Neuron (in vitro differentiated cells): ENCODE measurements around the gene EDEM1.

Experiments
- H2AFZ ChIP-seq: one replicate; pipeline ENCODE4 v1.6.1; 2013; ENCODE audit warnings: low read depth, mild to moderate bottlenecking, inconsistent platforms, low read length, moderate library complexity
- H3K27me3 ChIP-seq: one replicate; pipeline ENCODE4 v1.6.1; 2013; ENCODE audit warnings: low read length; ENCODE audit not compliant: insufficient read depth
- H3K36me3 ChIP-seq: one replicate; pipeline ENCODE4 v1.6.1; 2013; ENCODE audit warnings: low read length; ENCODE audit not compliant: insufficient read depth
- H3K4me1 ChIP-seq: one replicate; pipeline ENCODE4 v1.6.1; 2013; ENCODE audit warnings: low read length; ENCODE audit not compliant: insufficient read depth
- H3K4me3 ChIP-seq: 2 replicates; pipeline ENCODE4 v1.5.1; 2013; ENCODE audit warnings: mild to moderate bottlenecking, low read length, moderate library complexity
- H3K9me3 ChIP-seq: one replicate; pipeline ENCODE4 v1.6.1; 2013; ENCODE audit warnings: low read length

Gene EDEM1

GRCh38 chr3:5185093-5185673 is 2.3 kb upstream of the EDEM1 start:
- no peak overlapping the region for H2AFZ ChIP-seq
- no peak overlapping the region for H3K4me3 ChIP-seq
- peaks cover 10% of the 10 kb centered on the region for H3K36me3 ChIP-seq
- no peaks in the 10 kb centered on the region for H3K27me3 ChIP-seq
- H3K4me1 ChIP-seq, result peaks cover 13% of the 10 kb centered on the region
- H3K9me3 ChIP-seq, result no peaks in the 10 kb centered on the region

DNA sequence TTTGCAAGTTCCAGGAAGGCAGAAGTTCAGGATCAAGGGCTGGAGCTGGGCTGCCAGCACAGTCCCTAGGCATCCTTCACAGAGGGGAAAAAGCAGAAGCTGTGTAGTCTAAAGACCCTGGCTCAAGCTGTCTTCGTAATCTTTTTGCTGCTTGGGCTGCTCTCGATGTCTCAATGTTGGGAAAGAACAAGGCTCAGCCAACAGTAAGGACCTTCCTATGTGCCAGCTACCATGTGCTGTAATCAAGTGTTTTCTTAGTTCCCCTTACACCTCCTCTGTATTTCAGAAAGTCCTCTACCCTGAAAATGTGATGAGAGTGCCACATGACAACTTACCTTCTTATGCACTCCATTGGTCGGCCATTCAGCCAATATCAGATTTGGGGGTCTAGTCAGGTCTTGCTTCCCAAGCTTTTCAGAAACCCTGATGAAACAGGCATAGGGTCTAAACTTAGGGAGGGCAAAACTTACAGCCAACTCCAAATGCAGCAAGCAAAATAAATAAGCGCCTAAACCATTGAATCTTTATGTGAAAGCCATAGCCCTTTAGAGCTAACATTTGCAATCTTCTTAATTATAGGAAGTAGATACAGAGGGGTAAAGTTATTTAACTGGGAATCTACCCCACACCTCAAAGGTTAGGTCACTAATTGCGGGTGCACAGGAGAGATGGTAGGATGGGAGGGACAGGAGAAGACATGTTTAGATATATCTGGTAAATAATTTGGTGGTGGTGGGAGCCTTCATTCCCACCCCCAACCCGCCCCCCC is 1.2 kb upstream of the EDEM1 start:
- H3K9me3 ChIP-seq, result no peaks in the 10 kb centered on the region
- H3K4me3 ChIP-seq, result peak overlapping the region; percentile 64
- peaks cover 16% of the 10 kb centered on the region for H3K4me1 ChIP-seq
- peaks cover under 1% of the 10 kb centered on the region for H3K36me3 ChIP-seq
- H3K27me3 ChIP-seq, result no peaks in the 10 kb centered on the region
- no peak overlapping the region for H2AFZ ChIP-seq

DNA sequence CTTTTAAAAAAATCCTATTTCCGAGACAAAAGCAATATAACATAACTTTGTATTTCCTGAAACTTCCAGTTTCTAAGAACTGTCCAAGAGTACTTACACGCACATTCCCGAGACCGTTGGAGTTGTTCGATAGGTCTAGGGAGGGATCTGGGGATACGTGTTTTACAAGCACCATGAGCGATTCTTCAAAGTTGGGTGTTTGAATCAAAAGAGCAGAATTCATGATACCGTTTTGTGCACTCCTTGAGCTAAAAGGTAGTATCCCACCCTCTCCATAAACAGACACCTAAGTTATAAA is 700 bp upstream of the EDEM1 start:
- Histone ChIP-seq H3K9me3 (no peaks in the 10 kb centered on the region), H3K36me3 (no peaks in the 10 kb centered on the region), H3K27me3 (no peaks in the 10 kb centered on the region), H3K4me3 (peak overlapping the region; percentile 64), H2AFZ (peak overlapping the region; percentile 52), H3K4me1 (peaks cover 16% of the 10 kb centered on the region)

- Histone ChIP-seq H3K36me3 (peaks cover 2% of the 10 kb centered on the region), H3K27me3 (no peaks in the 10 kb centered on the region), H2AFZ (peak overlapping the region; percentile 76), H3K4me1 (peaks cover 16% of the 10 kb centered on the region), H3K4me3 (peak overlapping the region; percentile 88), H3K9me3 (no peaks in the 10 kb centered on the region)
Measured at GRCh38 chr3:5187920-5188418, 462 bp downstream of the EDEM1 start.

- Histone ChIP-seq H3K9me3 (no peaks in the 10 kb centered on the region), H3K27me3 (no peaks in the 10 kb centered on the region), H2AFZ (peak overlapping the region; percentile 76), H3K36me3 (peaks cover 4% of the 10 kb centered on the region), H3K4me3 (peak overlapping the region; percentile 88), H3K4me1 (peaks cover 16% of the 10 kb centered on the region)
Measured at GRCh38 chr3:5188419-5189221, 1.1 kb downstream of the EDEM1 start.

- Histone ChIP-seq H3K4me3 (no peak overlapping the region), H3K27me3 (no peaks in the 10 kb centered on the region), H3K9me3 (no peaks in the 10 kb centered on the region), H2AFZ (no peak overlapping the region), H3K36me3 (peaks cover 12% of the 10 kb centered on the region), H3K4me1 (peaks cover 16% of the 10 kb centered on the region)
Measured at GRCh38 chr3:5190147-5190791, 2.8 kb downstream of the EDEM1 start.

DNA sequence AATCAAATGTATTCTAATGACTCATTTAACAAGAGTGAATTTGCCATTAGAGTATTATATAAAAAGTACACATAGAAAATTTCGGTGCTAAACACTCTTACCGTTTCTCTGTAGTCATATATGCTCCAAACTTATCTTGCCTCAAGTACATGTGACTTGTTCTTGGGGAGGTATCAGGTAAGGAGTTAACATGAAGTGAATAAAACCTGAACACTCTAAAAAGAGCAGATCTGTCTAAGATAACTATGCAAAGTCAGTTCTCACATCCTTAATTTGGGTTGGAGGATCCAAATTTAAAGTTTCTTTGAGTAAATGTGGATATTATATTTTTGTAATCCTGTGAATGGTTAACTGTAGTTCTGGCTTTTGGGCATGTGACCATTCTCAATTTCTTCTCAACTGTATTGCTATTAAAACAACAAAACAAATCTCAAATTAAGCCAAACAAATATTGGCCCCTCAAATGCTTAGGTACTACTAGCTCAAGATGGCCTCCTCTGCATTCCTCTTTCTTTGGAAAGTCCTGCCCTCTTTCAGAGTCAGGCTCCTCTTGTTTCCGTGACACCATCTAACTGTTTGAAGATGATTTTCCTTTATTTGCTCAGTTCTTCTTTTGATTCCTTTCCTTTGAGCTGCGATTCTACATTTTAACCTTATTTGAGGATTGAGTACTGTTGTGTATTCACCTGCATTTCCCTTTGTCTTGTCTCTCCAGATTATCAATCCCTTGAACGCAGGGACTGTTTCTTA is 4.2 kb downstream of the EDEM1 start:
- Histone ChIP-seq H3K27me3 (no peaks in the 10 kb centered on the region), H2AFZ (no peak overlapping the region), H3K4me1 (peaks cover 16% of the 10 kb centered on the region), H3K9me3 (no peaks in the 10 kb centered on the region), H3K4me3 (no peak overlapping the region), H3K36me3 (peaks cover 18% of the 10 kb centered on the region)

GRCh38 chr3:5192571-5193365 is 5.3 kb downstream of the EDEM1 start:
- H3K9me3 ChIP-seq, result no peaks in the 10 kb centered on the region
- no peaks in the 10 kb centered on the region for H3K27me3 ChIP-seq
- no peak overlapping the region for H3K4me3 ChIP-seq
- H3K36me3 ChIP-seq, result peaks cover 21% of the 10 kb centered on the region
- no peak overlapping the region for H2AFZ ChIP-seq
- H3K4me1 ChIP-seq, result peaks cover 12% of the 10 kb centered on the region

DNA sequence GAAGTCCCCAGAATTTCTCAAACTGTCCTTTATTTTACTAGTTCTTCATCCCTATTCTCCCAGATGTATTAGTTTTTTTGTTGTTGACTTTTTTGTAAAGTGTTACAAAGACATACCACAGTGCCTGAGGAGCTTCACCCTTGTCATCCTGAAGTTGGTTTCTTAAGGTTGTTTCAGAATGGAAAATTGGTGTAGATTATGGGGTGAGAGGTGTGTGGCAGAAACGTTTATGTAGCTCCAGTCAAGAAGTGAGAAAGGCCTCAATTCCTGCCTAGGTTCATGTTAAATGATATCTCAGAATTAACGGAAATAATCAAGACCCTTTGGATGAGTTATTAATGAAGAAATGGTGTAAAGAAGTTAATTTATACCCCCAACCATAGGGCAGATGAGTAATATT is 6.8 kb downstream of the EDEM1 start:
- H3K9me3 ChIP-seq, result no peaks in the 10 kb centered on the region
- peaks cover 24% of the 10 kb centered on the region for H3K36me3 ChIP-seq
- H3K4me1 ChIP-seq, result peaks cover 3% of the 10 kb centered on the region
- no peaks in the 10 kb centered on the region for H3K27me3 ChIP-seq
- no peak overlapping the region for H3K4me3 ChIP-seq
- H2AFZ ChIP-seq, result no peak overlapping the region

GRCh38 chr3:5194801-5195509 is 7.4 kb downstream of the EDEM1 start:
- H3K36me3 ChIP-seq, result peaks cover 30% of the 10 kb centered on the region
- H3K27me3 ChIP-seq, result no peaks in the 10 kb centered on the region
- no peak overlapping the region for H3K4me3 ChIP-seq
- H3K4me1 ChIP-seq, result peaks cover 3% of the 10 kb centered on the region
- H2AFZ ChIP-seq, result no peak overlapping the region
- no peaks in the 10 kb centered on the region for H3K9me3 ChIP-seq

DNA sequence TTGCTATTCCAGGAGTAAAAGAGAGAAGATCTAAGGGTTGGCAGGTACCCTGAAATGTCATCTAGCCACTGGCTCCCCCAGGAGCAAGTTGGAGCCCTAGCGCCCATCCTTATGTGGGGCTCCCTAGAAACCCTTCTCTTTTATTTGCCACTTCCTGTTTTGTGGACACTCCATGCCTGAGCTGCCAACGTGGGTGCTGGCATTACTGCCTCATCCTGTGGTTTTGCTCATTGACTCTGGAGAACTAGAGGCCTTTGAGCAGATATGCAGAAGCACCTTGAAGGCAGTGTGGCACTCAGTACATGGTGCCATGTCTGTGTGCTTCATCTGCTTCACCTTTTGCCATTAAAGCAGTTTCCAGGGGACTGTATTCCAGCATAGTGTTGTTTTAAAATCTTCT is 8.1 kb downstream of the EDEM1 start:
- Histone ChIP-seq H3K4me3 (no peak overlapping the region), H3K27me3 (no peaks in the 10 kb centered on the region), H3K4me1 (peaks cover under 1% of the 10 kb centered on the region), H3K36me3 (peaks cover 37% of the 10 kb centered on the region), H3K9me3 (no peaks in the 10 kb centered on the region), H2AFZ (no peak overlapping the region)
